H7 (cell line): Measurements from ENCODE around the gene PTRH1. TPM values are rescaled to one million over a fixed set of nuclear protein-coding genes. Genes with fewer than 3 reads are reported as not detected.
A peak's percentile ranks its signal among the peaks of the same experiment; 100 is the strongest.

Source experiments
- DNase-seq: peaks from one replicate; pipeline ENCODE4 v3.0.0; 2012
- H3K27me3 ChIP-seq: 2 replicates; pipeline ENCODE4 v1.6.0; 2011; ENCODE audit warnings: mild to moderate bottlenecking, low read length; ENCODE audit not compliant: control insufficient read depth, insufficient read depth
- H3K36me3 ChIP-seq: replicated peaks from 2 replicates; pipeline ENCODE4 v1.5.1; 2011; ENCODE audit warnings: low read length; ENCODE audit not compliant: control insufficient read depth, insufficient read depth
- H3K4me3 ChIP-seq: 2 replicates; pipeline ENCODE4 v1.5.1; 2011; ENCODE audit warnings: low read depth, mild to moderate bottlenecking, control low read depth, low read length, moderate library complexity; ENCODE audit not compliant: insufficient read depth
- total RNA-seq: library from RNA; depleted of rRNA; stranded (reverse); fragments of >200 nt; shearing (Covaris generic); gene quantifications from 2 replicates; pipeline ENCODE4 v1.2.3, GENCODE V29; 2014

The PTRH1 gene
- total RNA-seq, 1 experiment from 2014 or later, result 21.2 TPM

- Histone ChIP-seq H3K27me3 (peaks cover 40% of the 10 kb centered on the region), H3K36me3 (peaks cover 5% of the 10 kb centered on the region), H3K4me3 (no peak overlapping the region)
- DNase-seq, result peak; percentile 85
Measured at GRCh38 chr9:127751269-127752054, 36.0 kb upstream of the PTRH1 start.

- H3K27me3 ChIP-seq, result peaks cover 24% of the 10 kb centered on the region
- DNase-seq, result no peak
- no peak overlapping the region for H3K4me3 ChIP-seq
- peaks cover 5% of the 10 kb centered on the region for H3K36me3 ChIP-seq
Measured at GRCh38 chr9:127749090-127749787, 33.8 kb upstream of the PTRH1 start.

- H3K4me3 ChIP-seq, result no peak overlapping the region
- H3K27me3 ChIP-seq, result peaks cover 5% of the 10 kb centered on the region; the same call in 1 of the 2 replicates
Measured at GRCh38 chr9:127746959-127747569, 31.6 kb upstream of the PTRH1 start.

GRCh38 chr9:127744398-127745110 lies 29.1 kb upstream of the PTRH1 start:
- H3K27me3 ChIP-seq, result peaks cover 8% of the 10 kb centered on the region; the same call in 1 of the 2 replicates
- H3K36me3 ChIP-seq, result peaks cover 5% of the 10 kb centered on the region
- DNase-seq, result no peak
- no peak overlapping the region for H3K4me3 ChIP-seq

More at GRCh38 chr9:127746959-127747569, 31.6 kb upstream of the PTRH1 start:
- peak; percentile 72 for DNase-seq
- H3K36me3 ChIP-seq, result peaks cover 5% of the 10 kb centered on the region

GRCh38 chr9:127742435-127743088 lies 27.1 kb upstream of the PTRH1 start:
- peak overlapping the region; percentile 44 for H3K4me3 ChIP-seq
- peaks cover 6% of the 10 kb centered on the region; the same call in 1 of the 2 replicates for H3K27me3 ChIP-seq
- peak; percentile 99 for DNase-seq
- no peaks in the 10 kb centered on the region for H3K36me3 ChIP-seq

- peak; percentile 98 for DNase-seq
- peaks cover 6% of the 10 kb centered on the region; the same call in 1 of the 2 replicates for H3K27me3 ChIP-seq
- no peaks in the 10 kb centered on the region for H3K36me3 ChIP-seq
- H3K4me3 ChIP-seq, result peak overlapping the region; percentile 44
Measured at GRCh38 chr9:127741831-127742434, 26.5 kb upstream of the PTRH1 start.

GRCh38 chr9:127739614-127740330 lies 24.3 kb upstream of the PTRH1 start:
- no peak overlapping the region for H3K4me3 ChIP-seq
- peaks cover 6% of the 10 kb centered on the region; the same call in 1 of the 2 replicates for H3K27me3 ChIP-seq
- H3K36me3 ChIP-seq, result no peaks in the 10 kb centered on the region
- no peak for DNase-seq

- Histone ChIP-seq H3K36me3 (no peaks in the 10 kb centered on the region), H3K4me3 (no peak overlapping the region), H3K27me3 (peaks cover 6% of the 10 kb centered on the region; the same call in 1 of the 2 replicates)
- no peak for DNase-seq
Measured at GRCh38 chr9:127738666-127739065, 23.2 kb upstream of the PTRH1 start.

- Histone ChIP-seq H3K4me3 (no peak overlapping the region), H3K27me3 (peaks cover 2% of the 10 kb centered on the region; the same call in 1 of the 2 replicates), H3K36me3 (no peaks in the 10 kb centered on the region)
- DNase-seq, result no peak
Measured at GRCh38 chr9:127735530-127736185, 20.2 kb upstream of the PTRH1 start.

- peaks cover under 1% of the 10 kb centered on the region; the same call in 1 of the 2 replicates for H3K27me3 ChIP-seq
- peak; percentile 98 for DNase-seq
- H3K36me3 ChIP-seq, result no peaks in the 10 kb centered on the region
- peak within 1 kb of the TSS; percentile 65 for H3K4me3 ChIP-seq
Measured at GRCh38 chr9:127734747-127735529, 19.5 kb upstream of the PTRH1 start, which contains the start of gene TOR2A. Gene TOR2A (minus strand): TSS chr9:127735294. CDS start chr9:127735270, 24 bp downstream.

GRCh38 chr9:127734247-127734746 lies 18.8 kb upstream of the PTRH1 start:
- DNase-seq, result no peak
- Histone ChIP-seq H3K4me3 (0 out of 2 replicates have a peak overlapping the region, but pooled peaks have one; percentile 65), H3K36me3 (no peaks in the 10 kb centered on the region), H3K27me3 (no peaks in the 10 kb centered on the region; the same call in 1 of the 2 replicates)

- H3K27me3 ChIP-seq, result no peaks in the 10 kb centered on the region; the same call in 1 of the 2 replicates
- H3K36me3 ChIP-seq, result no peaks in the 10 kb centered on the region
- no peak overlapping the region for H3K4me3 ChIP-seq
- no peak for DNase-seq
Measured at GRCh38 chr9:127733614-127734013, 18.2 kb upstream of the PTRH1 start.
